Islet precursor cell (in vitro differentiated cells): Measurements from ENCODE around the gene IFT122.
"Not testable (repeated sequence)": the region's sequence is repeated elsewhere in the genome, so short reads cannot be mapped to it uniquely, and the experiment has no call there.

Experiments used
- DNase-seq: peaks from one replicate; pipeline ENCODE4 v3.0.0-alpha.2; 2018

Gene IFT122

GRCh38 chr3:129474984-129475804, 35.2 kb downstream of the IFT122 start:
- DNase-seq = no peak

GRCh38 chr3:129475863-129476262, 35.8 kb downstream of the IFT122 start:
- no peak for DNase-seq

DNA sequence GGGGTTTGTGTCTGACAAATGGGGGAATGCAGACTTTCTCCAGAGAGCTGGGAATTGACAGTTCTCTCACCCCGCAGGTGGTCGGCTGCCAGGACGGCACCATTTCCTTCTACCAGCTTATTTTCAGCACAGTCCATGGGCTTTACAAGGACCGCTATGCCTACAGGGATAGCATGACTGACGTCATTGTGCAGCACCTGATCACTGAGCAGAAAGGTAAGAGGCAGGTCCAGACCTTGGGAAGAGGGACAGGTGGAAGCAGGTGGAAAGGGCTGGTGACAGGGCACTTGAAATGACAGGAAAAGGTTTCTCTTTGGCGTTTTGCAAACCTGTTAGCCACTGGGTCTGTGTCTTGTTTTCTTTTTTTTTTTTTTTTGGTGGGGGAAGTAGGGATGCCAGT, 36.6 kb downstream of the IFT122 start:
- no peak for DNase-seq

- not testable (repeated sequence) for DNase-seq
Measured at GRCh38 chr3:129481225-129481765, 41.3 kb downstream of the IFT122 start.

DNA sequence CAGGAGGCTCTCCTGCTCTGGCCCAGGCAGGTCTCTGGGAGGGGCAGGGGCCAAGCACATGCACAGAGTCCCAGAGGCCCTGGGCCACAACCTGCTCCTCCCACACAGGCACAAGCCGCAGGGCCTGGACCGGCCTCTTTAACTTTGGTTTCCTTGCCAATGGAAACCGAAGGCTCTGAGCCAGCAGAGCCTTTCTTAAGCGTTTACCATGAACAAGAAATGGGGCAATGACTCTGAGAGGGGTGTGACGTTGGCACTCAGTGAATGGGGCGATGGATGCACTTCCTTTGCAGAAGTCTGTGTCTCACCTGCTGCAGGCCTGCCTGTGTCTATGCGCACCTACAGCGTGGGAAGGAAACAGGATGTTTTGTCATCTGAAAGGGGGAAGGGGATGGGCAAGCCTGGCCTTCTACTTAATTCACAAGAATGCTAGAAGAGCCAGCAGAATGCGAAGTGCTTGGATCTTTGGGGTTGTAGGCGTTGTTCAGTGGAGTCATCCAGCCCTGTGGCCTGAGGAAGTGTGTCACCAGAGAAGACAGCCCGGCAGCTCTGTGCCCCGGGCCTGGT, 41.8 kb downstream of the IFT122 start:
- DNase-seq = no peak

DNA sequence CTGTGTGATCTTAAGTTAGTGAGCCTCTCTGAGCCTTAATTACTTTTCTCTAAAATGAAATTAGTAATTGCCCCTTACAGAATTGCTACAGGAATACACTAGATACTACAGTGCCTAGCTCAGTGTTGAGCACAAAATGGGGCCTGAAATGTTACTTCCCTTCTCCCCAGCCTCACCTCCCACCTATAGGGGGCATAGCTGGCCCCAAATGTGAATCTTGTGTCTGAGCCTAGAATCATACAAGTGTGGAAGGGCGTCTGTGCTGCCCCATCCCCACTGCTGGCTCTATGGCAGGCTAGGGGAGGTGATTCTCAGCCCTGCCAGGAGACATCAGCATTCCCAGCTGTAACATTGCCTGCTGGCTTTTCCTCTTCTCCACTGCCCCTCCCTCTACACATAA, 42.7 kb downstream of the IFT122 start:
- DNase-seq = no peak

- no peak for DNase-seq
Measured at GRCh38 chr3:129483870-129484269, 43.8 kb downstream of the IFT122 start.

DNA sequence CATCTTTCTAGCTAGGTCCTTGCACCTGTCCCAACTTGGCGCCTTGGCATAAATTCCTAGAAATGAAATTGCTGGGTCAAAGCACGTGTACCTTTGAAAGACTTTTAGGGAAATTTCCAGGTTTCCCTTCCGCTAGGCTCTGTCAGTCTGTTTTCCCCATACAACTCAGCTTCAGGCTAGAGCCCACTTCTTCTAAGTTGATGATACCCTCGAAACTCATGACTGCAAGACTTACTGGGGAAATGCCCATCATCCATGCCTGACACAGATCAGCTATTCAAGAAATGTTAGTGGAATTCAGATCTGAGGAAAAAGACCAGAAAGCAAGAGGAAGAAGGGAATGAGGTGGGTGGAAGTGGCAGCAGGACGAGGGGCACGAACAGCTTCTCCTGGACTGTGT, 45.1 kb downstream of the IFT122 start:
- DNase-seq = not testable (repeated sequence)

- peak; percentile 98 for DNase-seq
Measured at GRCh38 chr3:129485721-129486663, 46.0 kb downstream of the IFT122 start.

- no peak for DNase-seq
Measured at GRCh38 chr3:129486664-129487035, 46.6 kb downstream of the IFT122 start.

- no peak for DNase-seq
Measured at GRCh38 chr3:129487183-129487867, 47.3 kb downstream of the IFT122 start.

- DNase-seq = peak; percentile 89
Measured at GRCh38 chr3:129487868-129488335, 47.9 kb downstream of the IFT122 start.

DNA sequence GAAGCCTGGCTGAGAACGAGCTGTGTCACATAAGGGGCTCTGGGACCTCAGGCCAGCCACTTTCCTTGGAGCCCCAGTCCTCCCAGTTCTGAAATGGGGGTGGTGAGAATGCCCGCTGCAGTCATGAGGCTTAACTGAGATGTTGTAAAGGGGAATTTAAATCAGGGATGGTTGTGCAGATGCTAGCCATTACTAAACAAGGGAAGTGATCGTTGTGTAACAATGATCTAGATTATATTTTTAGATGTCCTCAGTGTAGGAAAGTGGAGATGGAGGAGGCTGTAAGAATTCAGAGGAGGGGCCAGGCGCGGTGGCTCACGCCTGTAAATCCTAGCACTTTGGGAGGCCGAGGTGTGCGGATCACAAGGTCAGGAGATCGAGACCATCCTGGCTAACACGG, 49.2 kb downstream of the IFT122 start:
- DNase-seq = not testable (repeated sequence)

- peak; percentile 95 for DNase-seq
Measured at GRCh38 chr3:129490273-129490675, 50.2 kb downstream of the IFT122 start.

- DNase-seq = not testable (repeated sequence)
Measured at GRCh38 chr3:129491077-129491476, 51.1 kb downstream of the IFT122 start.

DNA sequence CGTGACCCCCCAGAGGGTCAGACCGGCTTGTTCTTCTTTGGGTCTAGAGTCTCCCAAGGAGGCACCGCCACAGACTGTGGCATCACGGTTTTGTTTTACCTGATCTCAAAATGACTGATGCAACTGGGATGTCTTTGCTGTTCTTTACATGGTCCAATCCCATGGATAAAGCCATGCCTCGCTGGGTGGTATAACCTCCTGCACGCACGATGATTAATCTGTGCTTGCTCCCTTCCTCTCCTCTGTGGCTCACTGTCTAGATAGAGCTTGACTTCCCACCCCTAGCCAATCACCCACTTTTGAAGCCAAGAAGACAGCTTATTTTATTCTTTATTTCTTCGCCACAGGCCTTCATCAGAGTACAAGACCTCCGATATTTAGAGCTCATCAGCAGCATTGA, 51.8 kb downstream of the IFT122 start:
- no peak for DNase-seq

DNA sequence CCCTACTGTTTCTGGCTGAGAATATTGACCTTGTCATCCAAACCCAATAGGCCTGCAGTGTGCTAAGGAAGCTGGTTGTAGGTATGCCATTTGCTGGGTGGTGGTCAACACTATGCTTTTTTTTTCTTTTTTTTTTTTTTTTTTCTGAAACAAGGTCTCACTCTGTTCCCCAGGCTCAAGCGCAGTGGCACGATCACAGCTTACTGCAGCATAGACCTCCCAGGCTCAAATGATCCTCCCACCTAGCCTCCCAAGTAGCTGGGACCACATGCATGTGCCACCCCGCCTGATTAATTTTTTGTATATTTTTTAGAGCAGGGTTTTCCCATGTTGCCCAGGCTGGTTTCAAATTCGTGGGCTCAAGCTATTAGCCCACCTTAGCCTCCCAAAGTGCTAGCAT, 52.7 kb downstream of the IFT122 start:
- DNase-seq = no peak

GRCh38 chr3:129493206-129493605, 53.2 kb downstream of the IFT122 start:
- DNase-seq = no peak

GRCh38 chr3:129494499-129494898, 54.5 kb downstream of the IFT122 start:
- DNase-seq = not testable (repeated sequence)

DNA sequence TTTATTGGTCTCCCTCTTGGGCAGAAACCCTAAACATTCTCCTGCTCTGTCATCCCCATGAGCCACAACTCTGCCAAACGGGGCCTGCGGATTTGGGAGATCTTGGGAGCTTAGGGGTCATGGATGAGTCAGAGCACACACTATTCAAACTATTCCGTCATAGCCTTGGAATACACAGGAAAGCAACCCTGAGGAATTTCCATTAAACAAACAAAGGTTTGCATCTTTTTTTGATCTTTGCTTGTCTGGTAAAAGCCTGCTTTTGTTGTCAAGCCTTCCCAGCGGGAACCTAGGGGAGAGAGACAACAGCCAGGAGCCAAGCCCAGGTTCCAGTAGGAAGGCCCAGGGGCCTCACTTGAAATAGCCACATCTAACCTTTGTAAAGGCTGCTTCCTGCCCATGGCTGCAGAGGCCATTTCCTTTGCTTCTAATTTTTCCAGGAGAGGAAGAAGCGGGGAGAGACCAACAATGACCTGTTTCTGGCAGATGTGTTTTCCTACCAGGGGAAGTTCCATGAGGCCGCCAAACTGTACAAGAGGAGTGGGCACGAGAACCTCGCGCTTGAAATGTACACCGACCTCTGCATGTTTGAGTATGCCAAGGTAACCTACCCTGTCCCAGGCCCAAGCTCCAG, 55.1 kb downstream of the IFT122 start:
- peak; percentile 80 for DNase-seq

DNA sequence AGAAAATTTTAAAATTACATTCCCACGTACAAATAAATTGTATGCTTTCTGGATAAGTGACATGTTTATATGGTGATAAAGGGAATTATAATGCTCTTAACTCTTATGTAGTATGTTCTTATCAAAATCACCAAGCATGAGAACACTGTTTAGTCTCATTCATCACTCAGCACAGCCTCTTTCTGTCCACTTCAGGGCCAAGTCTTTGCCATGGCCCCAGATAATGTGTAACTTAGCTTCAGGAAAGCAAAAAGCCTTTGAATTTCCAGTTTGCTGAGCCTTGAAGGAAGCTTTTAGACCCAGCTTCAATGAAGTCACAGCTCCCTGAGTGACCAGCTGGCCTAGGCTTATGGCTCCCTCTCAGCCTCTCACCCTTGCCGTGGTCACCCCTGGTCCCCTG, 57.9 kb downstream of the IFT122 start:
- DNase-seq = not testable (repeated sequence)
